AG20443 (cell line): ENCODE results near the gene NIBAN1.
"Not testable (repeated sequence)": the region's sequence is repeated elsewhere in the genome, so short reads cannot be mapped to it uniquely, and the experiment has no call there.

Experiments used
- DNase-seq: peaks from one replicate; pipeline ENCODE4 v3.0.0; 2012; ENCODE audit warnings: low spot score, mixed read lengths

NIBAN1 gene, protein sequence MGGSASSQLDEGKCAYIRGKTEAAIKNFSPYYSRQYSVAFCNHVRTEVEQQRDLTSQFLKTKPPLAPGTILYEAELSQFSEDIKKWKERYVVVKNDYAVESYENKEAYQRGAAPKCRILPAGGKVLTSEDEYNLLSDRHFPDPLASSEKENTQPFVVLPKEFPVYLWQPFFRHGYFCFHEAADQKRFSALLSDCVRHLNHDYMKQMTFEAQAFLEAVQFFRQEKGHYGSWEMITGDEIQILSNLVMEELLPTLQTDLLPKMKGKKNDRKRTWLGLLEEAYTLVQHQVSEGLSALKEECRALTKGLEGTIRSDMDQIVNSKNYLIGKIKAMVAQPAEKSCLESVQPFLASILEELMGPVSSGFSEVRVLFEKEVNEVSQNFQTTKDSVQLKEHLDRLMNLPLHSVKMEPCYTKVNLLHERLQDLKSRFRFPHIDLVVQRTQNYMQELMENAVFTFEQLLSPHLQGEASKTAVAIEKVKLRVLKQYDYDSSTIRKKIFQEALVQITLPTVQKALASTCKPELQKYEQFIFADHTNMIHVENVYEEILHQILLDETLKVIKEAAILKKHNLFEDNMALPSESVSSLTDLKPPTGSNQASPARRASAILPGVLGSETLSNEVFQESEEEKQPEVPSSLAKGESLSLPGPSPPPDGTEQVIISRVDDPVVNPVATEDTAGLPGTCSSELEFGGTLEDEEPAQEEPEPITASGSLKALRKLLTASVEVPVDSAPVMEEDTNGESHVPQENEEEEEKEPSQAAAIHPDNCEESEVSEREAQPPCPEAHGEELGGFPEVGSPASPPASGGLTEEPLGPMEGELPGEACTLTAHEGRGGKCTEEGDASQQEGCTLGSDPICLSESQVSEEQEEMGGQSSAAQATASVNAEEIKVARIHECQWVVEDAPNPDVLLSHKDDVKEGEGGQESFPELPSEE

GRCh38 chr1:184974056-184974836 lies at the start of gene NIBAN1:
NIBAN1 (minus strand) TSS chr1:184974508; CDS start chr1:184974356, 152 bp downstream.
- peak; percentile 77 for DNase-seq

DNA sequence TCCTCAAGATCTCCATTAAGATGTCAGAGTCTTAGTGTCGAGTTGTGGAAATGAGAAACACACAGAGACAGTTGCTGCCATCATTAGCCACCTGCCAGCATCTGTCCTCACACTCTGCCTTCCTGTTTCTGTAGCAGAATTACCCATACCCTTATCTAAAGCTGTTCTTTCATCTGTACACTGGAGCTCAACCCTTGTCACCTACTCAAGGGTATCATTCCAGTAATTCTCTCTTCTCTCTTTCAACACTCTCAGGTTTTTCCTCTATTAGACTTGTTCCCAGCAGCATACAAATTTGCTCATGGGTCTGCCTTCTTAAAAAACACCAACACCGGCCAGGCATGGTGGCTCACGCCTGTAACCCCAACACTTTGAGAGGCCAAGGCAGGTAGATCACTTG lies 43.7 kb upstream of the NIBAN1 start:
- no peak for DNase-seq

DNA sequence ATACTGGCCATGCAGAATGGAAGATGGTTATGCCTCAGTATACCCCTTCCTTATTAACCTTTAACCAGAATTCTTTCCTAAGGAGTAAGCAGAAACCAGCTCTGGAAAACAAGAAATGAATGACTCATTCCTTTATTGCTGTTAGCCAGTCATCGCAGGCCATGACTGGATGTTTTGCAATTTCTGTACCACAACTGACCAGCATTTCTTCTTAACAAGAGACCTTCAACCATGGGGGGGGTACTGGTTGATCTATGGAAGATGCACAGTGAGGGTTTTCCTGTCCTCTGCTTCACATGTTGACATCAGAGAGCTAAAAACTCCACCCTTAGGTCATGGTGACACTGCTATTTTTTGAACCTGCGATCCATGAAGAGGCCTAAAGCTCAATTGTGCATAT lies 43.0 kb upstream of the NIBAN1 start:
- DNase-seq: peak; percentile 78

- no peak for DNase-seq
Measured at GRCh38 chr1:185016880-185017279, 42.6 kb upstream of the NIBAN1 start.

GRCh38 chr1:185015631-185016030 lies 41.3 kb upstream of the NIBAN1 start:
- DNase-seq: no peak

- DNase-seq: no peak
Measured at GRCh38 chr1:185014941-185015340, 40.6 kb upstream of the NIBAN1 start.

GRCh38 chr1:185010361-185010760 lies 36.1 kb upstream of the NIBAN1 start:
- no peak for DNase-seq

GRCh38 chr1:185008838-185009237 lies 34.5 kb upstream of the NIBAN1 start:
- DNase-seq: no peak

DNA sequence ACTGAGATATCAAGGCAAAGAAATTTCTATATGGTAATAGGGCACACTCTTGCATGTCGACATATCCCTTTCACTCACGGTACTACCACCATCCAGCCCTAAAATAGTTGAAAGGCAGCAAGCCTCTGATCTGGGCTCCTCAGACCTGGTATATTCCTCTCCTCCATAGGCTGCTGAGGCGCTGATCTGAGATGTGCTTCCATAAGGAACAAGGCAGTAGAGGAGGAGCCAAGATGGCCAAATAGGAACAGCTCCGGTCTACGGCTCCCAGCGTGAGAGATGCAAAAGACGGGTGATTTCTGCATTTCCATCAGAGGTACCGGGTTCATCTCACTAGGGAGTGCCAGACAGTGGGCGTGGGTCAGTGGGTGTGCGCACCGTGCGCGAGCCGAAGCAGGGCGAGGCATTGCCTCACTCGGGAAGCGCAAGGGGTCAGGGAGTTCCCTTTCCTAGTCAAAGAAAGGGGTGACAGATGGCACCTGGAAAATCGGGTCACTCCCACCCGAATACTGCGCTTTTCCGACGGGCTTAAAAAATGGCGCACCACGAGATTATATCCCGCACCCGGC lies 27.1 kb upstream of the NIBAN1 start:
- DNase-seq: not testable (repeated sequence)

DNA sequence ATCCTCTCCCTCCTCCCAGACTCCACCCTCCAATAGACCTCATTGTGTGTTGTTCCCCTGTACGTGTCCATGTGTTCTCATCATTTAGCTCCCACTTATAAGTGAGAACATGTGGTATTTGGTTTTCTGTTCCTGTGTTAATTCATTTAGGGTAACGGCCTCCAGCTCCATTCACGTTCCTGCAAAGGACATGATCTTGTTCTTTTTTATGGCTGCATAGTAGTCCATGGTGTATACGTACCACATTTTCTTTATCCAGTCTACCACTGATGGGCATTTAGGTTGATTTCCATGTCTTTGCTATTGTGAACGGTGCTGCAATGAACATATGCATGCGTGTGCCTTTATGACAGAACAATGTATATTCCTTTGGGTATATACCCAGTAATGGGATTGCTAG lies 25.7 kb upstream of the NIBAN1 start:
- not testable (repeated sequence) for DNase-seq

GRCh38 chr1:184994301-184994700 lies 20.0 kb upstream of the NIBAN1 start:
- no peak for DNase-seq

GRCh38 chr1:184992271-184992670 lies 18.0 kb upstream of the NIBAN1 start:
- no peak for DNase-seq

DNA sequence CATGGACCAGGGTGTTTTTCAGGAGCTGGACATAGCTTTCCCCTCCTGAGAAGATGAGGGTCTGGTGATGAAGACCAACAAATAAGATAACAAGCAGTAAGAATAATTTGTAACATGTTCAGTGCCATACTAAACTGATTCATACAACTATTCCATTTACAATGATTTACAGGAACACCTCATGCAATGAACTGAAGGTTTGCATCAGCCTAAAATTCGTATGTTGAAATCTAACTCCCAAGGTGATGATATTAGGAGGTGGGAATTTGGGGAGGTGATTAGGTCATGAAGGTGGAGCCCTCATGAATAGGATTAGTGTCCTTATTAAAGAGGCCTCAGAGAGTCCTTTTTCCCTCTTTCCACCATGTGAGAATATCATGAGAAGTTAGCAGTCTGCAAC lies 15.9 kb upstream of the NIBAN1 start:
- DNase-seq: no peak

DNA sequence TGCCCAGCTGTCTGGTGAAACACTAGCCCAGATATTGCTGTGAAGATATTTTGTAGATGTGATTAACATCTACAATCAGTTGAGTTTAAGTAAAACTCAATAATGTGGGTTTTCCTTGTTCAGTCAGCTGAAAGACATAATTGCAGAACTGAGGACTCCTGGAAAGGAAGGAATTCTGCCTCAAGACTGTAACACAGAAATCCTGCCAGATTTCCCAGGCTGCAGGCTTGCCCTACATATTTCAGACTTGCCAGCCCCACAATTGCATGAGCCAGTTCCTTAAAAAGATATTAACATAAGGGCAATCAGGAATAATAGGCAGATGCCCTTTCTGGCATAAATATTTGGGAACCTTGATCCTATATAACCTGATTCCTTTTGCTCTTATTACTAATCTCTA lies 14.2 kb upstream of the NIBAN1 start:
- no peak for DNase-seq

- no peak for DNase-seq
Measured at GRCh38 chr1:184987696-184988095, 13.4 kb upstream of the NIBAN1 start.

DNA sequence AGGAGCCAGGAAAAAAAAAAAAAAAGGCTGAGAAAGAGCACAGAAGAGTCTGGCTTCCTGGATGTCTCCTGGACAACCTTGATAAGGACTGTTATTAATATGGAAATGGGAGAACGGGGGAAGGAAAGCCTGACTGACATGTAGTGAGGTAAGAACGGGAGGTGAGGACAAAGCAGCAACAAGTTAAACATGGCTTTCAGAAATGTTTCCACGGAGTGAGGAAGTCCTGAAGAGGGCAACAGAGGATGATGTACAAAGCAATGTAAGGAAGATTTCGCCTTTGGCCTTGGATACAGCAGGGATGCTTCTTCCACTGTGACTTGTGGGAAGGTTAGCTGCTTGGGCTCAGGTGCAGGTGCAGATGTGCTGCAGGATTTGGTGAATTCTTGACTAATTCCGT lies 11.9 kb upstream of the NIBAN1 start:
- DNase-seq: peak; percentile 51

- DNase-seq: peak; percentile 78
Measured at GRCh38 chr1:184982002-184982954, 8.0 kb upstream of the NIBAN1 start.

DNA sequence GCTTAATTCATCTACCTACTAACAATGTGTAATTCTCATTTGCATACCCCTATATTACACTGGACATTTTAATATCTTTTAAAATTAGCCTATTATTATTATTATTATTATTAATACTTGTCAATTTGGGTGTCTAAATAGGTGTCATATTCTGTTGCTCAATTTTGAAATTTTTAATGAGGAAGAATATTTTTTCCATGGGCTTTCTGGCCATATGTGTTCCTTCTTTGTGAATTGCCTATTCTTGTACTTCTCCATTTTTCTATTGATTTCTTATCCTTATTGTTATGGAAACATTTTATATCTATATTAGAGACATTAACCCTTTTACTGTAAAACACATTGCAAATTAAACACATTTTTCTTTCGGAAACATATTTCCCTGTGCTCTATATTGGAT lies 6.4 kb upstream of the NIBAN1 start:
- DNase-seq: no peak

DNA sequence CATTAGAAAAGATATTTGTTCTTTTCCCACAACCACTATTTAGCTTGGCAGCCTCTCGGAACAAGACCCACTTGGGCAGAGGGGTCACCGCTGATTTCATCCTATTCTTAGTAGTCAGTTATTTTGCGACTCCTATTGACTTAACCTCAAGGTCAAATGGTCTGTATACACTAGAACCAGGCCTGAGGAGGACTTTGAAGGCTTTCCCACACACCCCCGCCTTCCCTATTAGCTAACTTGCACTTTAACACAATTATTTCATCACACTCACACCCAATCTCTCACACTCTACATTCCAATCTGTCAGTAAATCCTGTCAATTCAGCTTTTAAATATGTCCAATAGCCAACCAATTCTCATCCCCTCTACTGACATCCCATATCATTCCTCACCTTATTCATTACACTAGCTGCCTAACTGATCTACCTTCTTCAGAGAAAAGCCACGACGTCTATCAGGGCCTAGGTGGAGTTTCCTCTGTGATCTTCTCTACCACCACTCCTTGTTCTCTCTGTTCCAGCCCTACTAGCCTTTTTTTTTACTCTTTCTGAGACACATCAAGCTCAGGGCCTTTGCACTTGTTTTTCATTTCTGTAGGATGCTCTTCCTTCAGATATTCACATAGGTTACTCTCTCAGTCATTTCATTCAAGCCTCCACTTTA lies 1.0 kb upstream of the NIBAN1 start:
- DNase-seq: no peak

DNA sequence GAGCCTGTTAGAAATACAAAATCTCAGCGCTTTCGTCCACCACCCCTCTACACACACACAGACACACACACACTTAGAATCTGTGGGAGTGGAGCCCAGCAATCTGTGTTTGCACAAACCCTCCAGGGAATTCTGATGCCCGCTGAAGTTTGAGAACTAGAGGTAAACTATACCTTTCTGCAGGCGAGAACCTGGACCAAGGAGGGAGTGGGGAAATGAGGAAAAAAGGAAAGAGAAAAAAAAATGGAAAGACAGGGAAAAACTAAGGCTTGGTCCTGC lies 468 bp upstream of the NIBAN1 start:
- DNase-seq: no peak
